ENCODE measurements around the gene C8B. TPM values are rescaled to one million over a fixed set of nuclear protein-coding genes. Genes with fewer than 3 reads are reported as not detected.

Gene C8B
- total RNA-seq (2022; extraction: Qiagen RNA extraction): not detected in 5 replicates

DNA sequence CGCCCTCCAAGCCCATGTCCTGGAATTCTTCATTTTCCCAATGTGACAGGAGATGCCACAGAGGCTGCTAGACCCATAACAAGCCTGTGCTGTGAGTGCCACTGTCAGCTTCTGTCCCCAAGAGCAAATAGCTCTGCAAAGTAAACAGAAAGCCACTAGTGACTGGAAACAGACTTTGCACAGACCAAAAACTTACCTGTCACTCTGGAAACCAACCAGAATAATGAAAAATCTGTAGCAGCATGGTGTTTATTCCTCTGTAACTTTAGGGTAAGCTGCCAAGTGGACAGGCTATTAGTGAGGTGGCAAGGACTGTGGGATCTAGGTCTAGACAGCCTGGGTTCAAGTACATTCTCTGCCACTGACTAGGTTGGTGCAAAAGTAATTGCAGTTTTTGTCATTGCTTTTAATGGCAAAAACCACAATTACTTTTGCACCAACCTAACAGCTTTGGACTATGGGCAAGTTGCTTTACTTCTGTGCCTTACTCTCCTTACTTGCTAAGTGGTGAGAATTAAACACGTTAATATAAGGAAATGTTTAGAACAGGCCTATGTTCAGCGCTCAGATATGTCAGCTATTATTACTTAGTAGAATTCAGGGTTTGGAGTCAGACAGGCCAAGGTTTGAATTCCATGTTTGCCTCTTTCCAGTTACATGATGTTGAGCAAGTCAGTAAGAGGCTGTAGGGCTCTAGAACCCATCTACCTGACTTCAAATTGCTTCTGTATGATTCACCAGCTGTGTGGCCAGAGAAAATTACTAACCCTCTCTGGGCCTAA lies at the start of gene C8B:
TSS of gene C8B (minus strand) at position 100 of the 782 bp plus-strand sequence. CDS start at position 33, 67 bp downstream.

Other genes starting within 250 kb of the C8B start
- gene FYB2, start 146.6 kb downstream of the C8B start, total RNA-seq (2022; extraction: Qiagen RNA extraction): not detected in 5 replicates
- gene C8A, start 111.2 kb downstream of the C8B start, total RNA-seq (2022; extraction: Qiagen RNA extraction): not detected in 5 replicates